GM23248 (cell line): ENCODE results near the gene PSMF1. TPM values are rescaled to one million over a fixed set of nuclear protein-coding genes. Genes with fewer than 3 reads are reported as not detected.

Experiments
- DNase-seq: peaks from one replicate; pipeline ENCODE4 v3.0.0-alpha.2; 2015
- H2AFZ ChIP-seq: fragments of 200-600 bp; sonication (generic); 2 replicates; pipeline ENCODE4 v1.6.1; 2016; ENCODE audit warnings: antibody characterized with exemption
- H3F3A ChIP-seq: fragments of 200-600 bp; sonication (generic); 2 replicates; pipeline ENCODE4 v1.6.1; 2016; ENCODE audit warnings: mild to moderate bottlenecking, antibody characterized with exemption, mixed run types; ENCODE audit not compliant: insufficient read depth
- H3K27ac ChIP-seq: fragments of 200-600 bp; sonication (generic); 2 replicates; pipeline ENCODE4 v1.5.1; 2016; ENCODE audit warnings: mild to moderate bottlenecking
- H3K27me3 ChIP-seq: fragments of 200-600 bp; sonication (generic); replicated peaks from 2 replicates; pipeline ENCODE4 v1.6.1; 2016; ENCODE audit warnings: mild to moderate bottlenecking; ENCODE audit not compliant: insufficient read depth
- H3K36me3 ChIP-seq: fragments of 200-600 bp; sonication (generic); 2 replicates; pipeline ENCODE4 v1.6.1; 2016; ENCODE audit warnings: low read depth, mild to moderate bottlenecking
- H3K4me1 ChIP-seq: fragments of 200-600 bp; sonication (generic); 2 replicates; pipeline ENCODE4 v1.6.1; 2016; ENCODE audit warnings: mild to moderate bottlenecking; ENCODE audit not compliant: insufficient read depth
- H3K4me2 ChIP-seq: fragments of 200-600 bp; sonication (generic); one replicate; pipeline ENCODE4 v1.6.1; 2016; ENCODE audit warnings: mild to moderate bottlenecking; ENCODE audit not compliant: unreplicated experiment
- H3K4me3 ChIP-seq: fragments of 200-600 bp; sonication (generic); 2 replicates; pipeline ENCODE4 v1.5.1; 2016; ENCODE audit warnings: mild to moderate bottlenecking
- H3K79me2 ChIP-seq: fragments of 200-600 bp; sonication (generic); 2 replicates; pipeline ENCODE4 v1.6.1; 2016; ENCODE audit warnings: mild to moderate bottlenecking; ENCODE audit not compliant: insufficient read depth
- H3K9ac ChIP-seq: fragments of 200-600 bp; sonication (generic); 2 replicates; pipeline ENCODE4 v1.6.1; 2016; ENCODE audit warnings: mild to moderate bottlenecking
- H3K9me2 ChIP-seq: fragments of 200-600 bp; sonication (generic); 2 replicates; pipeline ENCODE4 v1.6.1; 2016; ENCODE audit warnings: mixed run types, mild to moderate bottlenecking, moderate library complexity; ENCODE audit not compliant: insufficient read depth
- H3K9me3 ChIP-seq: fragments of 200-600 bp; sonication (generic); one replicate; pipeline ENCODE4 v1.6.1; 2017; ENCODE audit warnings: low read depth
- H4K20me1 ChIP-seq: fragments of 200-600 bp; sonication (generic); 2 replicates; pipeline ENCODE4 v1.6.0; 2016; ENCODE audit not compliant: insufficient read depth
- EZH2 ChIP-seq: fragments of 200-600 bp; sonication (generic); IDR thresholded peaks from 2 replicates; pipeline ENCODE4 v1.6.1; 2018; ENCODE audit warnings: antibody characterized with exemption, mild to moderate bottlenecking; ENCODE audit not compliant: insufficient read depth, poor library complexity, severe bottlenecking
- EZH2phosphoT487 ChIP-seq: fragments of 200-600 bp; sonication (generic); IDR thresholded peaks from 2 replicates; pipeline ENCODE4 v1.6.1; 2018; ENCODE audit warnings: antibody characterized with exemption, moderate library complexity, mild to moderate bottlenecking, low read depth; ENCODE audit not compliant: insufficient read depth
- WGBS, 2 experiments: methylation state at CpG; one replicate each; pipeline ENCODE4 v1.1.6; 2015 to 2017; ENCODE audit warnings: low lambda C conversion rate in 2 of 2, low coverage in 1 of 2; ENCODE audit errors: missing lambda C conversion rate in 2 of 2; 5-methylcytosine and 5-hydroxymethylcytosine counted together
- in situ Hi-C: fragments of 300-500 bp; cut with MboI; formaldehyde crosslinking; loops from 2 replicates; pipeline ENCODE4 v1.15.0; 2020
- polyA plus RNA-seq: library from polyadenylated mRNA; unstranded; fragments of >200 nt; fragmentation: Nextera tagmentation; extraction: Ambion mirVana; gene quantifications from 2 replicates; pipeline ENCODE4 v1.2.1, GENCODE V29; 2016
- total RNA-seq: library from RNA; depleted of rRNA; stranded (reverse); fragments of >200 nt; shearing (Covaris generic); gene quantifications from 2 replicates; pipeline ENCODE4 v1.2.3, GENCODE V29; 2014

PSMF1 gene
- total and polyA plus RNA-seq, 2 experiments from 2014 or later: 150 to 160 TPM

DNA sequence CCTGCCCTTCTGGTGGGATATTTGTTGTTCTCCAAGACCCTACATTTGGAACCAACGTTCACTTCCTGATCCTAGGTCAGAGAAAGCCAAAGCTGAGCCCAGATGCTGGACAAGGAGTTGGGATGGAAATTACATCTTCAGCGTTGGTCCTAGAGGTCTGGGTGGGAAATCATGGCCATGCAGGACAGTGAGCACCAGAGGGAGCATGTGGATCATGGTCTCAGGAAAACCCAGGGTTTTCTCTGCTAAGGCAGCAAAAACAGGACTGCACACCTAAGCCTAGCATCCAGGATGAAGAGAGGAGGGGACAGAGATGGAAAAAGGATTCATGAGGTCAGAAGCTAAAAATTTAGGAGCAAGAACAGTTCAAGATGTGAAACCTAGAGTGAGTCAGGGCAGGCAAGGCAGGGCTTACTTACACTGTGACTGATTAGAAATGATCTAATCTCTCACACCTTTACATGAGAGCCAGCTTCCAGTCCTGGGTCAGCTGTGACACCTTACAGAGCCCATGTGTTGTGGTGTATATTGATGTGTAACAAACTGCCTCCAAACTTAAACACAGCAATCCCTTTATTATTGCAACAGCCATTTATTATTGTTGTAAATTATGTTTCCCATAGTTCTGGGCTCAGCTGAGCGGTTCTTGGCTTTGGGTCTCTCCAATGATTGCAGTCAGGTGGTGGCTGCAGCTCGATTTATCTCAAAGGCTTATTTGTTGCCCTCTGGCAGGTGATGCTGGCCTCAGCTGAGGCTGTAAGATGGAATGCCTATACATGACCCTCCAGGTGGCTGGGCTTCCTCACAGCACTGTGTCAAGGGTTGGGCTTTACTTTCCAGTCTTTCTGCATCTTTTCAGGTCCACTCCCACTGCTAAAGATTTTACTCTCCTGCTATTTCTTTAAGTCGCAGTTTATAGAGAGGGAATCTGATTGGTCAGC lies 91.3 kb downstream of the PSMF1 start:
- Histone ChIP-seq H3K9me3 (no peaks in the 10 kb centered on the region), H4K20me1 (no peaks in the 10 kb centered on the region), H3K4me1 (no peaks in the 10 kb centered on the region), H3K4me2 (no peak overlapping the region), H3F3A (no peaks in the 10 kb centered on the region), H2AFZ (no peak overlapping the region), H3K27ac (no peak overlapping the region), H3K4me3 (no peak overlapping the region), H3K36me3 (no peaks in the 10 kb centered on the region), H3K79me2 (no peaks in the 10 kb centered on the region), H3K9ac (no peak overlapping the region), H3K9me2 (no peaks in the 10 kb centered on the region), H3K27me3 (peaks cover 26% of the 10 kb centered on the region)
- WGBS, 2 experiments: 30 to 32% methylated on average over 5 of the region's 5 CpGs
- TF ChIP-seq EZH2phosphoT487: no peak
- no peak for TF ChIP-seq EZH2
- in situ Hi-C loops: loop anchor here (25.0 kb wide), 1 partner anchor 397 kb away; no protein-coding TSS in a partner anchor
- peak; percentile 45 for DNase-seq

DNA sequence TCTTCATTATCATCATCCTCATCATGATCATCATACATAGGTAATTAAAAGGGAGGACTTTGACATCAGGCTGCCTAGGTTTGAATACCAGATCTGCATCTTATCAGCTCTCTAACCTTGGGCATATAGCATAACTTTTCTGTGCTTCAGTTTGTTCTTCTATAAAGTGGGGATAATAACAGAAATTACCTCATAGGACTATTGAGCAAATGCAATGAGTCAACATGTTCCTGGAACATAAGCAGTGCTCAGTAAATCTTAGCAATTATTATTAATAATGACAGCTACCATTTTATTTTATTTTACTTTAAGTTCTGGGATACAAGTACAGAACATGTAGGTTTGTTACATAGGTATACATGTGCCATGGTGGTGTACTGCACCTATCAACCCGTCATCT lies 92.1 kb downstream of the PSMF1 start:
- no peaks in the 10 kb centered on the region for H3K36me3 ChIP-seq
- WGBS, 2 experiments: 86 to 93% methylated on average over 1 of the region's 1 CpG
- H3K4me3 ChIP-seq: no peak overlapping the region
- no peak overlapping the region for H3K9ac ChIP-seq
- H4K20me1 ChIP-seq: no peaks in the 10 kb centered on the region
- TF ChIP-seq EZH2phosphoT487: no peak
- no peak for TF ChIP-seq EZH2
- no peak overlapping the region for H3K27ac ChIP-seq
- no peak overlapping the region for H3K4me2 ChIP-seq
- no peaks in the 10 kb centered on the region for H3F3A ChIP-seq
- no peak overlapping the region for H2AFZ ChIP-seq
- H3K9me3 ChIP-seq: no peaks in the 10 kb centered on the region
- peaks cover 26% of the 10 kb centered on the region for H3K27me3 ChIP-seq
- no peaks in the 10 kb centered on the region for H3K9me2 ChIP-seq
- H3K79me2 ChIP-seq: no peaks in the 10 kb centered on the region
- in situ Hi-C loops: loop anchor here (25.0 kb wide), 1 partner anchor 398 kb away; no protein-coding TSS in a partner anchor
- DNase-seq: peak; percentile 36
- no peaks in the 10 kb centered on the region for H3K4me1 ChIP-seq

DNA sequence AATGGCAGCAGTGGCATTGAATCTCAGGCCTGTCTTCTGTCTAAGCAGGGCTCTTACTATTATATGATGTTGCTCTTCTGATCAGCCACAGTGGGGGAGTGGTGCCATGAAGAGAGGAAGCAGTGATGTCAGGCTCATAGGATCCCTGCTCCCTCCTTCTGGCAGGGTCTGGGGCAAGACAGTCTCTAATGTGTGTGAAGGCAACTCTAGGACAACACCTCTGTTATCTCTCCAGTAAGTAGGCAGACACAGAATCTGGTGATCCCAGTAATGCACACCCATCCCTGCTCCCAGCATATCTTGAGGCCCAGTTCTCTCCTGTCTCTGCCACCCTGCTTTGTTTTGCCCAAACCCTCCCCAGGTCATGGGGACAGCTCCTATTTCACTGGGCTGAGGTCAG lies 93.6 kb downstream of the PSMF1 start:
- H4K20me1 ChIP-seq: no peaks in the 10 kb centered on the region
- H3F3A ChIP-seq: no peaks in the 10 kb centered on the region
- no peak overlapping the region for H3K4me3 ChIP-seq
- TF ChIP-seq EZH2phosphoT487 (no peak), EZH2 (no peak)
- no peak overlapping the region for H3K27ac ChIP-seq
- no peak for DNase-seq
- H3K9me2 ChIP-seq: no peaks in the 10 kb centered on the region
- H3K79me2 ChIP-seq: no peaks in the 10 kb centered on the region
- H3K4me2 ChIP-seq: no peak overlapping the region
- H3K9ac ChIP-seq: no peak overlapping the region
- no peaks in the 10 kb centered on the region for H3K4me1 ChIP-seq
- in situ Hi-C loops: loop anchor here (25.0 kb wide), 1 partner anchor 400 kb away; no protein-coding TSS in a partner anchor
- no peak overlapping the region for H2AFZ ChIP-seq
- H3K27me3 ChIP-seq: peaks cover 25% of the 10 kb centered on the region
- no peaks in the 10 kb centered on the region for H3K36me3 ChIP-seq
- H3K9me3 ChIP-seq: no peaks in the 10 kb centered on the region

DNA sequence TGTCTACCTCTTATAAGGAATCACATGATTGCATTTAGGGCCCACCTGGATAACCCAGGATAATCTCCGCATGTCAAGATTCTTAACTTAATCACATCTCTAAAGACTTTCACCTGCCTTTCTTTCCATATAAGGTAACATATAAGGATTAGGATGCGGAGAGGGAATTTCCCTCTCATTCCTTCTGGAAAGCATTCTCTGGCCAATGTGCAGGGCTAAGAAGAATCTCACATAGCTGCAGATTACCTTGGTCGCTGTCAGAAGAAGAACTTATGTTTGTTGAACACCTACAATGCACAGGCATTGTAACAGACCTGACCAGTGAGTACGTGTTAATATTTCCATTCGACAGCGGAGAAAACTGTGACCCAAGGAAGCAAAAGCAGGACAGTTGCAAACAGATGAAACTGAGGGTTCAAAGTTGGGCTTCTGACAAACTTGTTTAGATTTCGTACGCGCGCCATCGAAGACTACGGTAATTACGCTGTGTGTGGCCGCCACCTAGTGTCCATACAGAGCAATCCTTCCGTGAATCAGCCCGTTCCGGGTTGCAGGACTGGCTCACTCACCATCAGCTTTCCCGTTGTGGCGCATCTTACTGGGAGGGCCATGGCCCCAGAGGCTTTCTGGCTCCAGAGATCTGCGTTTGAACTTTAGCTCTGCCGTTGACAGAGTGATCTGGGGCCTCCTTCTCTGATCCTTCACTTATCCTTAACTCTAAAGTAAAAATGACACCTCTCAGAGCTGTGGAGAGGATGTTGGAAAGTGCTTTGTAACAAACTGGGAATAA lies 94.4 kb downstream of the PSMF1 start:
- H3K4me2 ChIP-seq: peak overlapping the region; percentile 71
- no peaks in the 10 kb centered on the region for H3K36me3 ChIP-seq
- in situ Hi-C loops: loop anchor here (25.0 kb wide), 1 partner anchor 401 kb away; no protein-coding TSS in a partner anchor
- peaks cover 17% of the 10 kb centered on the region; the same call in 1 of the 2 replicates for H3K27me3 ChIP-seq
- H2AFZ ChIP-seq: peak overlapping the region; percentile 74
- peak overlapping the region; percentile 39; the same call in 1 of the 2 replicates for H3K4me3 ChIP-seq
- no peaks in the 10 kb centered on the region for H3K9me3 ChIP-seq
- no peaks in the 10 kb centered on the region for H3F3A ChIP-seq
- H3K9me2 ChIP-seq: no peaks in the 10 kb centered on the region
- WGBS, 2 experiments: 11% methylated on average over 21 of the region's 21 CpGs
- no peaks in the 10 kb centered on the region for H4K20me1 ChIP-seq
- H3K4me1 ChIP-seq: no peaks in the 10 kb centered on the region
- peak; percentile 92 for DNase-seq
- no peaks in the 10 kb centered on the region for H3K79me2 ChIP-seq
- H3K27ac ChIP-seq: no peak overlapping the region
- H3K9ac ChIP-seq: no peak overlapping the region
- TF ChIP-seq EZH2 (no peak), EZH2phosphoT487 (no peak)
